GM18868 (cell line): ENCODE results near the gene MOB3A.
A peak's percentile ranks its signal among the peaks of the same experiment; 100 is the strongest.
"Not testable (repeated sequence)": the region's sequence is repeated elsewhere in the genome, so short reads cannot be mapped to it uniquely, and the experiment has no call there.

ENCODE experiments used
- ATAC-seq: cut with Tn5 transposase; IDR thresholded peaks from one replicate; pipeline ENCODE4 v1.9.1; 2021; ENCODE audit warnings: mild to moderate bottlenecking, moderate library complexity; ENCODE audit not compliant: unreplicated experiment

The MOB3A gene

DNA sequence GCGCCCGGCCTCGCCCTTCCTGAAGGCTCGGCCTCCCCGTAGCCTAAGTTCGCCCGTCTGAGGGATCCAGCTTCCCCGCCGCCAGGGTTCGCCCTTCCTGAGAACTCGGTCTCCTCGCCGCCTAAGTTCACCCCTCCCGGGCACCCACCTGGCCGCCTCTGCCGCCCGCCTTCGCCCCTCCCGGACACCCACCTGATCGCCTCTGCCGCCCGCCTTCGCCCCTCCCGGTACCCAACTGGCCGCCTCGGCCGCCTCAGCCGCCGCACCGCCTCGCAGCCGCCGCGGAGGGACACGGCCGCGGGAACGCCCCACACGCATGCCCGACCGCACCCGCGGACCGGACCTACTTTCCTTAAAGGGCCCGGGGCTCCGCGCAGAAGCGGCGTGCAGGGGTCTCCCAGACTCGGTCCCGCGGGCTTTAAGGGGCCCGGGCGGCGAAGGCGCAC lies at the start of gene MOB3A:
Gene MOB3A, minus strand, starts transcription at position 293 of the 446 bp plus-strand sequence. CDS start 17,766 bp downstream, outside the sequence.
- peak; percentile 31 for ATAC-seq

DNA sequence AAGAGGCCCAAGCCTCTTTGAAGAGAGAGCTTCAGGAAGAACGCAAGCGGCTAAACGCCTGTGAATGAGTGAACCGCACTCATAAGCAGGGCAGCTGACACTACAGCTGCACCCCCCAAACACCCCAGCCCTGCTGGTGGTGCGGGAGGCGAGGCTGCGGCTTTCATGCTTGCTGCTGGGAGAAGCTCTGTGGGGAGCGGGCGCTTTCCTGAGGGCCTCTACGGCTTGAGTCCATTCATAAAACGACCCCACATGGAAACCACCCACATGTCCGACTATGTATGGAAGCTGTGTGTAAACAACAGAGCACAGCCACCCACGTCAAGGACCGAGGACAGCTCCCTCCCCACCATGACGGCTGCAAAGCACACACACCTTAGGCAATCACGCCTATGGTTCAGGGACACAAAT lies 49.7 kb upstream of the MOB3A start:
- no peak for ATAC-seq

DNA sequence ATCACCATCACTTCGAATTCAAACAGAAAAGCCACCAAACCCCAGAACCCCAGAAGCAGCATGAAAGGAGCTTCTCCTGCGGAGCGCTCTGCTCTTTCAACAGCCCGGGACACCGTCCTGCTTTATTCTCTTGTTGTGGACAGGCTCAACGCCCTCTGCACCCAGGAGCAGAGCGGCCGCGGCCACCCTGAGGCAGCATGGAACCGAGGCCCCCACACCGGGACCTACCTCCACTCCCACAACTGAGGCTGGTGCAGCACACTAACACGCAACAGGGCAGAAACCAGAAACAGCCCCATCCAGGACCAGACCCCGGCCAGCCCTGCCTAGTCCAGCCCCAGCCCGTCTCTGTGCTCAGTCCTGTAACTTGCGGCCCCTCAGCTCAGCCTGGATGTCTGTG lies 48.1 kb upstream of the MOB3A start:
- ATAC-seq: no peak

DNA sequence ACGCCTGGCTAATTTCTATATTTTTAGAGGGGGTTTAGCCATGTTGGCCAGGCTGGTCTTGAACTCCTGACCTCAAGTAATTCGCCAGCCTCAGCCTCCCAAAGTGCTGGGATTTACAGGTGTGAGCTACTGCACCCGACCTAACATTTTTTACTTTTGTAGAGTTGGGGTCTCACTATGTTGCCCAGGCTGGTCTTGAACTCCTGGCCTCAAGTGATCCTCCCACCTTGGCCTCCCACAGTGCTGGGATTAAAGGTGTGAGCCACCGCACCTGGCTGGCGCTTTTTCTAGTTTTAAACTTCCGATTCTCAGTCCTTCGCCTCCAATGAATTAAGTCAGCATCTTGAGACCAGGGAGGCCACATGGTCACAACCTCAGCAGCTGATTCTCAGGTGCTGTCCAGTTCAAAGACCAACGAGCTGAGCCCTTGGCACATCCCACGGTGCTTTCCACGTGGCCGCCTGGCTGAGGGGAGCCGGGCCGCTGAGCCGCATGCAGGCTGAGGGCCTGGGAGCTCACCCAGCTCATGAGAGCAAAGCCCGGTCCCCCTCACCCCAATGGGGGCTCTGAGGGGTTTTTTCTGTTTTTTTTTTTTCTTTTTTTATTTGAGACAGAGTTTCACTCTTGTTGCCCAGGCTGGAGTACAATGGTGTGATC lies 46.2 kb upstream of the MOB3A start:
- no peak for ATAC-seq

DNA sequence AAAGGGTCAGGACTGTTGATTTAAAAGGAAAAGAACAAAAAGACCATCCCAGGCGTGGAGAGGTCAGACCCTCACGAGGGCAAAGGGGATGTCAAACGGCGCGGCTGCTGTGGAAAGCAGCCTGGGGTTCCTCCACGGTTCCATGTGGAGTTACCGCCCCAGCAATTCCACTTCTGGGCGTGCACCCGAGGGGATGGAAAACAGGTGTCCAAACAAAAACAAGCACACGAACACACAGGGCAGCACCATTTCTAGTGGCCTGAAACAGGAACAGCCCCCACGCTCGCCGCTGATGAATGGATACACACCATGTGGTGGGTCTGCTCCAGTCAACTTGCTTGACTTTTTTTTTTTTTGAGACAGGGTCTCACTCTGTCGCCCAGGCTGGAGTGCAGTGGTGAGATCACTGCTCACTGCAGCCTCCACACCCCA lies 44.0 kb upstream of the MOB3A start:
- ATAC-seq: no peak

DNA sequence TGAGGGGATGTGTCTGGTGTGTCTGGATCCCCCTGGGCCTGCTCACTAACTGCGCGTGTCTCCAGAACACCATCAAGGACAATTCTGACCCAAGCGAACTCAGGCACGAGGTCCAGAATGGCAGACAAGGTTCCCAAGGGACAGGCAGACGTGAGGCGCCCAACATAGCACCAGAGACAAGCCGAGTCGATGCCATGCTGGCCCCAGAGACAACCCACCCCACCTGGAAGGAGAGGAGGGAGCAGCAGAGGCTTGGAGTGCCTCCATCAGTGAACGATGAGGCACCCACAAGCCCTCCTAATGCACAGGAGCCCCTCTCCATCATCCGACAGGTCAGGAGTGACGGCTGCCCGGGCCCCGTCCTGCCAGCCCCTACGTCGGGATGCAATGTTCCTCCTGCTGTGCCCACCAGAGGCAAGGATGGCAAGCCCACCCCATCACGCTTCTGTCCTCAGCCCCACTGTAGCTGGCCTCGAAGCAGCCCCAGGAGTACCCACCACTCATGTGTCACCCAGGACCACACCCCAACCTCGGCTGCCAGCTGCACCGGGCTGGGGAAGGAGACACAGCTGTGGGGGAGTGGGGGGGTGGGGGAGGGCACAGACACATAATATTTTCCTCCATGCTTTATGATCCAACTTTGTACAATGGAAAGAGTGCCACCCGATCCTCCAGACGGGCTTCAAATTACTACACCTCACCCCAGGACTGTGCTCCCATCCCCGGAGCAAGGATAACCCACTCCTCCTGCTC lies 43.4 kb upstream of the MOB3A start:
- ATAC-seq: no peak

DNA sequence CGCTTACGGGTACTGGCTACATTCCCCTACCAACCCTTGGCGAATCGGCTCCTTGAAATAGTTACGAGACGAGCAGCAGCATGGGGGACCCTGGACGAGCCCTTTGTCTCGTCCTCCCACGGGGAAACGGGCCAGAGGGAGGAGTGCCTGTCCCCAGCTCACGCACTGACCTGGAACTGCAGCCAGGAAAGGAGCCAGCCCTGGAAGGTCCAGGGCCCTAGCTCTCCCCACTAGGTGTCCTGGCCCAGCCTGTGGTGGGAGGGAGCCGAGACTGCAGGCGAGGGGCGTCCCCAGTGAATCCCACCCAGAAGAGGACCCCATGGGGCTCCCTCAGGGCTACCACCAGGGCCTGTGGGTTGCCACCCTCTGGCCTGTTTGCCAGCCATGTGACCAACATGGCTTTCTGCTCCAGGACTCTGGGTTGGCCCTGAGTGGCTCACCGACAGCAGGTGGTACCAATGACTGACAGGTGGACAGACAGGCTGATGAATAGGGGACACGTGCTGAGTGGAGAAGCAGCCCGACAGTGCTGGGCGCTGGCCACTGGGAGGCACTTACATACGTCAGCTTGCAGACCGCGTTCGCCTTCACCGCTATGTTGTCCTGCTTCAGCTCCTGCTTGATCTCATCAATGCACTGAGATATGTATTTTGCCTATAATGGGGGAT lies 42.1 kb upstream of the MOB3A start:
- ATAC-seq: no peak

DNA sequence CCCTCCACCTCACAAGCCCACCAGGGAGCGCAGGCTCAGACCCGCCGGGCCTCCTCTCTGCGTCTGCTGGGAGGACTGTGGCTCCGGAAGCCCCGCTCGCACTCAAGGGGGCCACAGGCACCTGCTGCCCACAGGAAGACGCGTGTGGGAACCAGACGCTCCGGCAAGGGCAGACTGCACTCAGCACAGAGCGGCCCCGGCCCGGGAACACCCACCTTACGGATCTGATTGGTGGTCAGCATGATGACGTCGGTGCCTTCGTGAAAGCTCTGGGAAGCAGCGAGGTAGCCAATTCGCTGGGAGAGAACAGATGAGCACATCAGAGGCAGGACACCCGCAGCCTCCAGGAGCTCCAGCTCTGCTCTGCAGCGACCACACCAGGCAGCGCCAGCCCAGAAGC lies 40.7 kb upstream of the MOB3A start:
- no peak for ATAC-seq

DNA sequence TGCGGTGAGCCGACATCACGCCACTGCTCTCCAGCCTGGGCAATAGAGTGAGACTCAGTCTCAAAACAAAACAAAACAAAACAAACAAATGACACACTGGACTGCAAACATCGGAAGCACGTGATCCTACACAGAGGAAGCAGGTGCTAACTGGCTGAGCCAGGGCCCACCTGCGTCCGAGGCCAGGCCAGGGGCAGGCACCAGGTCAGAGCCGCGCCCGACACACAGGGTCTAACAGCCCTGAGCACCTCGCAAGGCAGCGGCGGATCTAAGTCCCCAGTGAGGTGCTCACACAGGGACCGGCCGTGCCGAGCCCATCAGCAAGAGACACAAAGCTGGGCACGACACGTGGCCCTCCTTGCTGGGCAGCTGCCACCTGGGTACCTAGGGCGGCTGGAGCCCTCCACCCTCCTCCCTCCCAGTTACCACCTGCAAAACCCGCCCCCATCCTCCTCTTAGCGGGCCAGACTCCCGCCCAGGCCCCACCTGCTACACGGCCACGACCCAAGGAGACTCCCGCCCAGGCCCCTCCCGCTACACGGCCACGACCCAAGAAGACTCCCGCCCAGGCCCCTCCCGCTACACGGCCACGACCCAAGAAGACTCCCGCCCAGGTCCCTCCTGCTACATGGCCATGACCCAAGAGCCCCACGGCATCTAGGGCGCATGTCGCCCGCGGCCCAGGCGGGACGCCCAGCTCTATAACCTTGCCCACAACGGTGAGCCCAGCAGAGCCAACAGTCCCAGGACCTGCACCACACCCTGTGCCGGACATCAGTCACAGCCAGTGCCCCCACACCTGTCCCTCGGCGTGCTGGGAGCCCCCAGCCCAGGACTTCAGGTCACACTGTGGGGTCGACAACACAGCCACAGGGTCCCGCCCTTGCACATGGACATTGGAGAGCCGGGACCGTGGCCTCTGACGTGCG lies 39.6 kb upstream of the MOB3A start:
- ATAC-seq: no peak

DNA sequence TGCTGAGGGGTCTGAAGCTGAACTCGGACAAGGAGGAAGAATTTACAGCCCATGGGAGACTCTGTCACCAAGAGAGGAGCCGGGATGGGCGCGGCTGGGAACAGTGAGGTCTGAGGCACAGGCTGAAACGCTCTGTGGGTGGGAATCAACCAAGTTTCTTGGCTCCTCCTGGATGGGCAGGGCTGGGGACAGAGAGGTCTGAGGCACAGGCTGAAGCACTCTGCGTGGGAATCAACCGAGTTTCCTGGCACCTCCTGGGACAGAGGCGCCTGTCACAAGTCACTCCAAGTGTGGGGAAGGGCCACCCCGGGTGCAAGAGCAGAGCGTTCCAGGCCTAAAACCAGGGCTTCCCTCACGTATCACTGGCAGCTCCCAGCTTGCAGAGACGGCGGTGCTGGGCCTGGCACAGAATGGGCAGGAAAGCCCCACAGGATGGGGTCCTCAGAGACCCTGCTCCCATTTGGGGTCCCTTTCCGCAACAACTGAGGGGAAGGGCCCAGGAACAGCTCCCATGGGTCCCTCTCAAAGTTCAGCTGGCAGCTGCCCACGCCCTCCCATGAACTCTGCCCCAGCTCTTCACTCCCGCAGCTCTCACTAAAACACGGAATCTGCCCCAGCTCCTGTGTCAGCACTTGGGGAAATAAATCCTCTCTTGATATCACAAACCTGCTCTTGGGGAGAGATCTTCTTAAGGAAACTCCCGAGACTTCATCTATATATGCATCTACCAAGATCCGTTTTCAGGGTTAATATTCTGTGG lies 36.8 kb upstream of the MOB3A start:
- ATAC-seq: no peak

DNA sequence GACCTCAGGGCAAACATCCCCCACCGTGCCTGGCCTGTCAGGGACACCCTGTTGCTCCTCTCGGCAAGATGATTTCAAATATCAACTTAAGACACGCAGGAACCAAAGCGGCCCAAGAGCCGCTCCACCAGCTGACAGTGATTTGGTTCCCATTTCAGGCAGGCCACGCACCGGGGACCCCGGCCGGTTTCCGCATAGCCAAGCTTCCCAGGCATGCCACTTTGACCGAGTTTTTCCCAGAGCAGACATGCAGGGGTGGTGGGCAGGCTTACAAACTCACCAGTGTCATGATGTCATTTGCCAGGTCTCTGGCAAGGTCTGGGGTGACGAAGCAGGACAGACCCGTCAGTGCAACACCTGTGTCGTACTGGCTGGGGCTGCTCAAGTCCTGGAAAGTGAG lies 36.1 kb upstream of the MOB3A start:
- no peak for ATAC-seq

DNA sequence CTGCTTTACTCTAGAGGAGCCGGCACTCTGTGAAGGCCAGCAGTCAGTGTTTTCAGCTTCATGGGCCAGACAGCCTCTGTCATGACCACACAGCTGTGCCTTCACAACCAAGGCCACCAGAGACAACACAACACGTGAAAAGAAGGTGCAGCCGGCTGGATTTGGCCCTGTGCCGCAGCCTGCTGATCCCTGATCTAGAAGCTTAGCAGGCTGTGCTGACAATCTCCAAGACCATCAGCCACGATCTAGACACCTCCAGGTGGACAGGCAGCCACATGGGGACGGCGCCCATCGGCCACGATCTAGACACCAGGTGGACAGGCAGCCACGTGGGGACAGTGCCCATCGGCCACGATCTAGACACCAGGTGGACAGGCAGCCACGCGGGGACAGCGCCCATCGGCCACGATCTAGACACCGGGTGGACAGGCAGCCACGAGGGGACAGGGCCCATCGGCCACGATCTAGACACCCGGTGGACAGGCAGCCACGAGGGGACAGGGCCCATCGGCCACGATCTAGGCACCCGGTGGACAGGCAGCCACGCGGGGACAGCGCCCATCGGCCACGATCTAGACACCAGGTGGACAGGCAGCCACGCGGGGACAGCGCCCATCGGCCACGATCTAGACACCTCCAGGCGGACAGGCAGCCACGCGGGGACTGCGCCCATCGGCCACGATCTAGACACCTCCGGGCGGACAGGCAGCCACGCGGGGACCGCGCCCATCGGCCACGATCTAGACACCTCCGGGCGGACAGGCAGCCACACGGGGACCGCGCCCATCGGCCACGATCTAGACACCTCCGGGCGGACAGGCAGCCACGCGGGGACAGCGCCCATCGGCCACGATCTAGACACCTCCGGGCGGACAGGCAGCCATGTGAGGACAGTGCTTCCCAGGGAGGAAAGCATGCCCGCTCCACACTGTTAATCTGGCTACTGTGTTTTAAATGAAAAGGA lies 35.2 kb upstream of the MOB3A start:
- not testable (repeated sequence) for ATAC-seq

DNA sequence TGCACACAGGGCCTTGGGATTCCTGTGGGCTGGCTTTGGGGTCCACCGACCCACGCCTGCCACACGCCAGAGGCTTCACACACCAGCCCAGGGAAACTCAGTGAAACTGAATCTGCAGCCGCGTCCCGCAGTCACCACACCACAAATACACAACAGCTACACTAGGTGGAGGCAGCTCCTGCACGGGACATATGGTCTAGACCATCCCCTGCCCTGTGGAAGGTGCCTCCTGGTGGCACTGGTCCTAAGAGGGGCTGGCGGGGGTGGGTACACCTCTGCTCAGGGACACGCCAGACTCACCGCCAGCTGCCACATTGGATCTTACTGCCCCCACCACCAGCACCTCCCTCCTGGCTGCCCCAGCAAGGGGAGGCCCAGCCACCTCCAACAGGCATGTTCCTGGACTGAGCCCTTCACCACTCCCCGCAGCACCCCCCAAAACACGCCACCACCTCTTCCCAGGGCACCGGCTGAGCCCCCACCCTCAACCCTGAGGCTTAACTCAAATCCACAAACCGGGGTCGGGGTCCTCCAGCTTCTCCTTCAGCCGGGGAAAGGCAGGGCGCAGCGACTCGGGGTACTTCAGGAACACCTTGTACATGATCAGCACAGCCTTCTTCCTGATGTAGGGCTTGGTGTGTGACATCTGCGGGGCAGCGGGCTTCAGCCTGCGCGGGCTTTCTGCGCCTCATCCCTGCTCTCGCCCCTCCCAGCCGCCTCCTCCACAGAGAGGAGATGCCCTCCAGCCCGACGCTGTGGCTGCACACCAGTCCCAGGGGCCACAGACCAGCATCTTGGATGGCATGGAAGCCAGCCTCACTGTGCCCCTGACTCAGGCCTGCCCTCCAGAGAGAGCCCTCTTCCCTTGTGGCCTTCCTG lies 34.0 kb upstream of the MOB3A start:
- ATAC-seq: no peak

DNA sequence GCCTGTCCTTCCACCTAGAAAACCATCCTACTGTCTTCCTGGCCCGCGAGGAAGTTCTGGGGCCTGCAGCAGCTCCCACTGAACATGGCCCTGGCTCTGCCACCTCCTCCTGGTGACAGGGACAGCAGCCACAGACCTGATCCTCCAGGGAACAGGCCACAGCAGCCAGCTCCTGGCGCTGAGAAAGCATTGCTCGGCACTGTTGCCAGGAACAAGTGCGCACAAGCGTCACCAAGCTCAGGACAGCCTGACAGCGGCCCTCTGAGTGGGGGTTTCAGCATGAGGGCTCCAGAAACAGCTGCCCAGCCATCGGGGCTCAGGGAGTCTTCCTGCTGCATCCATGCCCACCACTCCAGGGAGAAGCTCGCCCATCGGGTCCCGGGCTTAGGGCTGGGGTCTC lies 33.4 kb upstream of the MOB3A start:
- ATAC-seq: no peak

DNA sequence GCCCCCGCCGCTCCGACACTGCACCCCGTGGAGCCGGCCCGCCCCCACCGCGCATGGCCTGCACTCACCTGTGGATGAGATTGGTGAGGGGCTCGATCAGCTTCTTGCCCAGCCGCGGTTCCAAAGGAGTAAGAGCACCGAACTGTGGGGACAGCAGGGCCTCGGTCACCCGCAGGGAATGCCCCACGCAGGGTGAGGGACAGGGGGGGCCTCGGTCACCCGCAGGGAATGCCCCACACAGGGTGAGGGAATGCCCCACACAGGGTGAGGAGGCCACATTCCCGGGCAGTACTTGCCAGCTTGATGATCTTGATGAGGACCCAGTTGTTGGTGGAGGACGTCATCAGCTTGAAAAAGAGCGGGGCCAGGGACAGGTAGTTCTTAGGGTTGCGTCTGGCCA lies 32.9 kb upstream of the MOB3A start:
- no peak for ATAC-seq

DNA sequence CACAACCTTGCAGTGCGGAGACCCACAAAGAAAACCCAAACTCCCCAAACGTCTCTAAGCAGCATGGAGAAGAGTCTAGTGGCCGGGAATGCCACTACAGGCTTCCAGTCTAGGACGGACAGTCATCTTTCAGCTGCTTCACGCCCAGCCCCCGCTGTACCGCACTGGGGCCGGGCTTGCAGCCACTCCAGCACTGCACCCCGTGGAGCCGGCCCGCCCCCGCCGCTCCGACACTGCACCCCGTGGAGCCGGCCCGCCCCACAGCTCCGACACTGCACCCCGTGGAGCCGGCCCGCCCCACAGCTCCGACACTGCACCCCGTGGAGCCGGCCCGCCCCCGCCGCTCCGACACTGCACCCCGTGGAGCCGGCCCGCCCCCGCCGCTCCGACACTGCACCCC lies 32.1 kb upstream of the MOB3A start:
- not testable (repeated sequence) for ATAC-seq

DNA sequence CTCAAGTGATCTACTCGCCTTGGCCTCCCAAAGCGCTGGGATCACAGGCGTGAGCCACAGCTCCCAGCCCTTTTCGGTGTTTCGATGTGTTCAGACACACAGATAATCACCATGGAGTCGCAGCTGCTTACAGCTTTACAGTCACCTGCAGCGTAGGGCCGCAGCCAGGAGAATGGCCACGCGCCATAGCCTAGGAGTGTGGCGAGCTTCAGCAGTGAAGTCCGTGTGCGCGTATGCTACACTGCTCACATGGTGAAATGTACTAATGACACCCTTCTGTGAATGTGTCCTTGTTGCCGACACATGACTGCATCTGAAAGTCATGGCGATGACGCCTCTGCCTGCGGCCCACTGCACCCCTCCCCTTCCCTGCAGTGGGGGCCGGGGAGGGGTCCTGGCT lies 31.6 kb upstream of the MOB3A start:
- no peak for ATAC-seq
